Naive B cell (primary cell): ENCODE measurements around the gene SLC35D3. TPM values are rescaled to one million over a fixed set of nuclear protein-coding genes. Genes with fewer than 3 reads are reported as not detected.
"Not testable (repeated sequence)": the region's sequence is repeated elsewhere in the genome, so short reads cannot be mapped to it uniquely, and the experiment has no call there.

Experiments used
- ATAC-seq, 2 donors: fragments of 150-1000 bp; cut with Tn5 transposase; 2 replicates each; pipeline ENCODE4 v1.10.0; 2021; ENCODE audit warnings: low read depth in 2 of 2, mild to moderate bottlenecking in 2 of 2, moderate library complexity in 2 of 2
- DNase-seq: peaks from one replicate; pipeline ENCODE4 v3.0.0; 2022
- H3K27ac Mint-ChIP-seq, 6 donors: one replicate each; pipeline ENCODE4 v1.8.0; 2020 to 2022; ENCODE audit warnings: mild to moderate bottlenecking in 6 of 6, mixed read lengths in 6 of 6, moderate library complexity in 5 of 6, inconsistent platforms in 2 of 6
- H3K27me3 Mint-ChIP-seq, 3 donors: one replicate each; pipeline ENCODE4 v1.8.0; 2021 to 2022; ENCODE audit warnings: mixed read lengths in 3 of 3, mild to moderate bottlenecking in 1 of 3
- H3K36me3 Mint-ChIP-seq, 2 donors: one replicate each; pipeline ENCODE4 v1.8.0; 2020 to 2022; ENCODE audit warnings: mixed read lengths in 2 of 2, inconsistent platforms in 1 of 2, mild to moderate bottlenecking in 1 of 2
- H3K4me1 Mint-ChIP-seq, 3 donors: one replicate each; pipeline ENCODE4 v1.8.0; 2020 to 2022; ENCODE audit warnings: mixed read lengths in 3 of 3, inconsistent platforms in 1 of 3, mild to moderate bottlenecking in 1 of 3, moderate library complexity in 1 of 3
- H3K4me3 Mint-ChIP-seq, 8 donors: one replicate each; pipeline ENCODE4 v1.8.0; 2020 to 2022; ENCODE audit warnings: mild to moderate bottlenecking in 8 of 8, mixed read lengths in 8 of 8, moderate library complexity in 8 of 8, inconsistent platforms in 2 of 8
- H3K9me3 Mint-ChIP-seq, 7 donors: one replicate each; pipeline ENCODE4 v1.8.0; 2020 to 2022; ENCODE audit warnings: mixed read lengths in 7 of 7, mild to moderate bottlenecking in 5 of 7, inconsistent platforms in 2 of 7, moderate library complexity in 1 of 7
- polyA plus RNA-seq, 6 donors: library from polyadenylated mRNA; unstranded; fragments of 300-500 nt; fragmentation: Illumina TruSeq; gene quantifications; one replicate each; pipeline ENCODE4 v1.2.3, GENCODE V29; 2021; ENCODE audit warnings: low read depth in 6 of 6

SLC35D3 gene
- polyA plus RNA-seq, 6 donors from 2014 or later = 0.12 TPM; not detected in 5

DNA sequence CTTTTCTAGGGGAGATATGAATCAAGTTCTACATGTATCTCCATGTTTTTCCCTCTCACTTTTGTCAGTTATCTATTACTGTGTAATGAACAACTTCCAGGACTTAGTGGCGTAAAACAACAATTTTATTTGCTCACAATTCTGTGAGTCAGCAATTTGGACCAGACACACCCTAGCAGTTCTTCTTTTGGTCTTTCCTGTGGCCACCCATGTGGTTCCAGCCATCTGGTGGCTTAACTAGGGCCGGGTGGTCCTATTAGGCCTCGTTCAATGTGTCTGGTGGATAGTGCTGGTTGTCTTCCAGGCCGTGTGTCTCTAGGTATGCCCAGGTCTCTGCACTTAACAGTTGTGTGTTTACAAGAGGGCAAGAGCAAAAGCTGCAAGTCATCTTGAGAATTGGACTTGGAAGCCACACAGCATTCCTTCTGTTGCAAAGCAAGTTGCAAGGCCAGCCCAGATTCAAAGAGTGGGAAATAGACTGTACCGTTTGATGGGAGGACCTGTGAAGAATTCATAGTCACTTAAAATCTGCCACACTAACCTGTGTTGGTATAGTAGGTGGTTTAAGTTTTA is 20.8 kb upstream of the SLC35D3 start:
- H3K36me3 Mint-ChIP-seq = peaks cover 23 to 36% of the 10 kb centered on the region in 2 donors
- H3K4me1 Mint-ChIP-seq = no peaks in the 10 kb centered on the region
- ATAC-seq (no peak), DNase-seq (no peak)
- H3K27ac Mint-ChIP-seq = no peak overlapping the region
- peaks cover 0 to 2% (median 0%) of the 10 kb centered on the region in 7 donors for H3K9me3 Mint-ChIP-seq
- H3K27me3 Mint-ChIP-seq = no peaks in the 10 kb centered on the region
- no peak overlapping the region for H3K4me3 Mint-ChIP-seq

- H3K4me1 Mint-ChIP-seq, H3K27me3 Mint-ChIP-seq, ATAC-seq, H3K4me3 Mint-ChIP-seq, H3K9me3 Mint-ChIP-seq, H3K27ac Mint-ChIP-seq, DNase-seq: not testable (repeated sequence)
- peaks cover 31 to 33% of the 10 kb centered on the region in 2 donors for H3K36me3 Mint-ChIP-seq
Observed at GRCh38 chr6:136904477-136904876, 17.6 kb upstream of the SLC35D3 start.

- Mint-ChIP-seq H3K4me1 (peaks cover 0 to 4% (median 3%) of the 10 kb centered on the region in 3 donors), H3K4me3 (no peak overlapping the region), H3K9me3 (peaks cover 0 to 1% (median 0%) of the 10 kb centered on the region in 7 donors), H3K27ac (no peak overlapping the region), H3K27me3 (peaks cover 13 to 14% (median 14%) of the 10 kb centered on the region in 3 donors), H3K36me3 (peaks cover 35 to 37% of the 10 kb centered on the region in 2 donors)
- no peak for DNase-seq
- no peak for ATAC-seq
Observed at GRCh38 chr6:136914947-136915346, 7.2 kb upstream of the SLC35D3 start.

- peaks cover 28 to 46% (median 46%) of the 10 kb centered on the region in 3 donors for H3K27me3 Mint-ChIP-seq
Observed at GRCh38 chr6:136918706-136919105, 3.4 kb upstream of the SLC35D3 start.

DNA sequence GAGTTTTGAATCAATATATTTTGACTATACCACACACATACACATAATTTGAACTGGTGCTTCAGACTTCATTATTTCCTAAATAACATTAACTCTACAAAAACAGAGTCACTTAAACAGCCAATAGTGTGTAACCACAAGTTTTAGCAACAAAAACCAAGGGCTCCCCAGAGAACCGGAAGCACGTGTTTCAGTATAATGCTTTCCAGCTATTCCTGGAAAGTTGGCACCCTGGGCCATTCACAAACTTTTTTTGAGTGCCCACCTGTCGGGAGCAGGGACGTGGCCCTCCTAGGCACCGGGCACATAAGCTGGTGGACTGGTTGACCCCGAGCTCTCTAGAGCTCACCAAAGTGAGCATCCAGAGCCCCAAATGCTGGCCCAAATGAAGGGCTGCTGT is 1.9 kb upstream of the SLC35D3 start:
- H3K27ac Mint-ChIP-seq = no peak overlapping the region
- H3K27me3 Mint-ChIP-seq = peaks cover 41 to 57% (median 56%) of the 10 kb centered on the region in 3 donors
- no peak for ATAC-seq
- H3K36me3 Mint-ChIP-seq = peaks cover 13 to 15% of the 10 kb centered on the region in 2 donors
- no peaks in the 10 kb centered on the region for H3K9me3 Mint-ChIP-seq
- peak overlapping the region; percentile 83 to 93 (median 86) for H3K4me3 Mint-ChIP-seq
- peaks cover 20 to 38% (median 26%) of the 10 kb centered on the region in 3 donors for H3K4me1 Mint-ChIP-seq
- DNase-seq = no peak

More at GRCh38 chr6:136918706-136919105, 3.4 kb upstream of the SLC35D3 start:
- DNase-seq (no peak), ATAC-seq (no peak)
- H3K36me3 Mint-ChIP-seq = peaks cover 16% of the 10 kb centered on the region in 2 donors
- H3K4me3 Mint-ChIP-seq = no peak overlapping the region
- H3K9me3 Mint-ChIP-seq = no peaks in the 10 kb centered on the region
- peaks cover 14 to 33% (median 25%) of the 10 kb centered on the region in 3 donors for H3K4me1 Mint-ChIP-seq
- H3K27ac Mint-ChIP-seq = no peak overlapping the region

DNA sequence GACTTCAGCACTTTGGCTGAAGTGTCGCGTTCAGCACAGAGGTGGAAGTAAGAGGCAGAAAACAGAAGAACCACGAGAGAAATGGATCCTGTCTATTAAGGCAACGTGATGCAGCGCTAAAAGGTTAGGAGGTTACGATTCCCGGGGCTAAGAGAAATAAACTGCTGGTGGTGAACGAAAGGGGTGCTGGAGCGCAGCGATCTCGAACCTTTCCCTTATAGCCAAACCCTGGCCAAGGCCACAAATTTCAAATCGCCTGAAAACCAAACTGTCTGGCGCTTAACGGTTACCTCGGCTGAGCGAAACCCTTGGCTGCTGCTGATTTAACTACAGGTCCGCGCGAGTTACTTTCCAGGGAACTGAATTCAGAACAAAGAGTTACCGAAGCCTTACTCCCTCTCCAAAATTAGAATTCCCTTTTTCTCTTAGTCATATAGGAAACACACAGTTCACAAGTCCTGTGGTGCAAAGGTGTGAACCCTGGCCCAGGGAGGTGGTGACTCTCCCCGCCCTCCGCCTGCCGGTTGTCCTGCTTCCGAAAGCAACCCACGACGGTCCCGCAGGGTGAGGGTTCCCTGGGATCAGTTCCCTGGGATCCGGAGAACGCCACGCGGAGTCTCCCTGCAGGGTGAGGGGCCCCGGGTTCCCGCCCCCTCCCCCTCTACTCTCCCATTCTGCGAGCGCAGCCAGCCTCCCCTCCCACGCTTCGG is 1.3 kb upstream of the SLC35D3 start:
- Mint-ChIP-seq H3K4me3 (peak overlapping the region; percentile 83 to 93 (median 86)), H3K36me3 (peaks cover 8% of the 10 kb centered on the region in 2 donors), H3K4me1 (peaks cover 20 to 38% (median 26%) of the 10 kb centered on the region in 3 donors), H3K27ac (peak overlapping the region in 1 of 6 donors; percentile 10), H3K9me3 (no peaks in the 10 kb centered on the region), H3K27me3 (peaks cover 41 to 57% (median 56%) of the 10 kb centered on the region in 3 donors)
- ATAC-seq (peak in 1 of 2 donors; percentile 25), DNase-seq (no peak)

DNA sequence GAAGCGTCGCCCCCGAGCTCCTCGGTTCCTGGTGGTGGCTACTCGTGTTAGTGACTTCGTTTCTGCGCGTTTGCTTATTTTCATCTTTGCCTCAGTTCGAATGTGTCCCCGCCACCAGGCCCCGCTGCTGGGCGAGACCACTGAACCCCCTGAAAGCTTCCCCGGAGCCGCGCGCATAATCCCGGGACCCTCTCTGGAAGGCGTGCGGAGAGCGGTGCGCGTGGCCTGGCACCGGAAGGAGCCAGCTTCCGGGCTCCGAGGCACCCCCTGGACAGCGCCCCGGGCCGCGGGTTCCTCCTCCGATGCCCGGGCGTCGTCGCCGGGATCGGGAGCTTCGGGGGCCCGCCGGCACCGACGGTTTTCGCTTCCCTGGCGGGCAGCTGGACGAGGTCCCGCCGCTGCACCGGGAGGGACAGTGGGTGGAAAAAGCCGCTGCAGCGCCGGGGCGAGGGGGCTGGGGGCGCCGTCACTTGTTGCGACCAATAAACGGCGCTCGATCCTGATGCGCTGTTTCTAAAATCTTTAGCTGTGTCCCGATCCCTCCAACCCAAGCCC is 643 bp upstream of the SLC35D3 start:
- H3K4me1 Mint-ChIP-seq = peaks cover 20 to 38% (median 26%) of the 10 kb centered on the region in 3 donors
- peaks cover 4 to 5% of the 10 kb centered on the region in 2 donors for H3K36me3 Mint-ChIP-seq
- peak overlapping the region; percentile 83 to 93 (median 88) for H3K4me3 Mint-ChIP-seq
- ATAC-seq (peak in 1 of 2 donors; percentile 2), DNase-seq (no peak)
- H3K27ac Mint-ChIP-seq = no peak overlapping the region
- H3K27me3 Mint-ChIP-seq = peaks cover 41 to 57% (median 56%) of the 10 kb centered on the region in 3 donors
- no peaks in the 10 kb centered on the region for H3K9me3 Mint-ChIP-seq

- Mint-ChIP-seq H3K4me3 (peak overlapping the region; percentile 78 to 92 (median 86)), H3K36me3 (no peaks in the 10 kb centered on the region), H3K27me3 (peaks cover 48 to 57% (median 56%) of the 10 kb centered on the region in 3 donors), H3K4me1 (peaks cover 20 to 38% (median 26%) of the 10 kb centered on the region in 3 donors), H3K27ac (peak overlapping the region in 1 of 6 donors; percentile 71), H3K9me3 (no peaks in the 10 kb centered on the region)
- ATAC-seq = peak; percentile 8 to 15
- no peak for DNase-seq
Observed at GRCh38 chr6:136922685-136923006, 545 bp downstream of the SLC35D3 start.

GRCh38 chr6:136923116-136923953 is 1.2 kb downstream of the SLC35D3 start:
- peaks cover 48 to 55% (median 54%) of the 10 kb centered on the region in 3 donors for H3K27me3 Mint-ChIP-seq

DNA sequence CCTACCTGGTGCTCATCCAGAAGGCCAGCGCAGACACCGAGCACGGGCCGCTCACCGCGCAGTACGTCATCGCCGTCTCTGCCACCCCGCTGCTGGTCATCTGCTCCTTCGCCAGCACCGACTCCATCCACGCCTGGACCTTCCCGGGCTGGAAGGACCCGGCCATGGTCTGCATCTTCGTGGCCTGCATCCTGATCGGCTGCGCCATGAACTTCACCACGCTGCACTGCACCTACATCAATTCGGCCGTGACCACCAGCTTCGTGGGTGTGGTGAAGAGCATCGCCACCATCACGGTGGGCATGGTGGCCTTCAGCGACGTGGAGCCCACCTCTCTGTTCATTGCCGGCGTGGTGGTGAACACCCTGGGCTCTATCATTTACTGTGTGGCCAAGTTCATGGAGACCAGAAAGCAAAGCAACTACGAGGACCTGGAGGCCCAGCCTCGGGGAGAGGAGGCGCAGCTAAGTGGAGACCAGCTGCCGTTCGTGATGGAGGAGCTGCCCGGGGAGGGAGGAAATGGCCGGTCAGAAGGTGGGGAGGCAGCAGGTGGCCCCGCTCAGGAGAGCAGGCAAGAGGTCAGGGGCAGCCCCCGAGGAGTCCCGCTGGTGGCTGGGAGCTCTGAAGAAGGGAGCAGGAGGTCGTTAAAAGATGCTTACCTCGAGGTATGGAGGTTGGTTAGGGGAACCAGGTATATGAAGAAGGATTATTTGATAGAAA is 2.0 kb downstream of the SLC35D3 start:
- DNase-seq = no peak
- Mint-ChIP-seq H3K27me3 (peaks cover 46 to 54% (median 47%) of the 10 kb centered on the region in 3 donors), H3K36me3 (no peaks in the 10 kb centered on the region), H3K4me1 (peaks cover 20 to 38% (median 26%) of the 10 kb centered on the region in 3 donors), H3K9me3 (peaks cover 0 to 2% (median 0%) of the 10 kb centered on the region in 7 donors), H3K27ac (no peak overlapping the region), H3K4me3 (peak overlapping the region; percentile 75 to 86 (median 82))
- no peak for ATAC-seq

More at GRCh38 chr6:136923116-136923953, 1.2 kb downstream of the SLC35D3 start:
- DNase-seq = no peak
- Mint-ChIP-seq H3K9me3 (no peaks in the 10 kb centered on the region), H3K4me3 (peak overlapping the region; percentile 75 to 86 (median 82)), H3K4me1 (peaks cover 20 to 38% (median 26%) of the 10 kb centered on the region in 3 donors), H3K36me3 (no peaks in the 10 kb centered on the region), H3K27ac (peak overlapping the region in 1 of 6 donors; percentile 42)
- peak; percentile 31 to 33 for ATAC-seq

DNA sequence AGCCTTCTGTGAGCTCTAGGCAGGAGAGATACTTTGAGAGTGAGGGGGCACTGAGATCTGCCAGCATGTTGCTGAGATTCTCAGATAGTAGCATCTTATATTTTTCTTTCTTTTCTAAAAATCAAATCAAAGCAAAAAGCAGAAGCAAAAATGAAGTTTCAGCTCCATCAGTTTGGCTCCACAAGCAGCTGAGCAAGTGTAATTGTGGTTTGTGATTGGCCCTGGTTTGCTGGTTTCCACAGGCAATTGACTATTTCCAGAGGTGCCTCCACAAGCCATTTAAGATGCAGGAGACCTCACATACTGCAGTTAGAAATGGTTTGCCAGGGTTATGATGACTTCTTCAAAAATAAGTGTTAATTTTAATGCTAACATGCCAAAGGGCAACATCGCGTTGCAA is 4.3 kb downstream of the SLC35D3 start:
- peaks cover 7 to 20% (median 13%) of the 10 kb centered on the region in 3 donors for H3K4me1 Mint-ChIP-seq
- peaks cover 0 to 2% (median 0%) of the 10 kb centered on the region in 7 donors for H3K9me3 Mint-ChIP-seq
- H3K4me3 Mint-ChIP-seq = no peak overlapping the region
- ATAC-seq = no peak
- no peaks in the 10 kb centered on the region for H3K36me3 Mint-ChIP-seq
- DNase-seq = no peak
- H3K27me3 Mint-ChIP-seq = peaks cover 39 to 54% (median 49%) of the 10 kb centered on the region in 3 donors
- H3K27ac Mint-ChIP-seq = no peak overlapping the region

GRCh38 chr6:136927292-136927691 is 5.2 kb downstream of the SLC35D3 start:
- Mint-ChIP-seq H3K4me3 (no peak overlapping the region), H3K4me1 (peaks cover 7 to 17% (median 11%) of the 10 kb centered on the region in 3 donors), H3K27me3 (peaks cover 41 to 56% (median 52%) of the 10 kb centered on the region in 3 donors), H3K27ac (peak overlapping the region in 1 of 6 donors; percentile 27), H3K9me3 (peaks cover 0 to 2% (median 0%) of the 10 kb centered on the region in 7 donors), H3K36me3 (no peaks in the 10 kb centered on the region)
- no peak for DNase-seq
- peak; percentile 24 to 31 for ATAC-seq
